Measurements from ENCODE around the gene CAPRIN2.
A peak's percentile ranks its signal among the peaks of the same experiment; 100 is the strongest.

CAPRIN2 gene, protein sequence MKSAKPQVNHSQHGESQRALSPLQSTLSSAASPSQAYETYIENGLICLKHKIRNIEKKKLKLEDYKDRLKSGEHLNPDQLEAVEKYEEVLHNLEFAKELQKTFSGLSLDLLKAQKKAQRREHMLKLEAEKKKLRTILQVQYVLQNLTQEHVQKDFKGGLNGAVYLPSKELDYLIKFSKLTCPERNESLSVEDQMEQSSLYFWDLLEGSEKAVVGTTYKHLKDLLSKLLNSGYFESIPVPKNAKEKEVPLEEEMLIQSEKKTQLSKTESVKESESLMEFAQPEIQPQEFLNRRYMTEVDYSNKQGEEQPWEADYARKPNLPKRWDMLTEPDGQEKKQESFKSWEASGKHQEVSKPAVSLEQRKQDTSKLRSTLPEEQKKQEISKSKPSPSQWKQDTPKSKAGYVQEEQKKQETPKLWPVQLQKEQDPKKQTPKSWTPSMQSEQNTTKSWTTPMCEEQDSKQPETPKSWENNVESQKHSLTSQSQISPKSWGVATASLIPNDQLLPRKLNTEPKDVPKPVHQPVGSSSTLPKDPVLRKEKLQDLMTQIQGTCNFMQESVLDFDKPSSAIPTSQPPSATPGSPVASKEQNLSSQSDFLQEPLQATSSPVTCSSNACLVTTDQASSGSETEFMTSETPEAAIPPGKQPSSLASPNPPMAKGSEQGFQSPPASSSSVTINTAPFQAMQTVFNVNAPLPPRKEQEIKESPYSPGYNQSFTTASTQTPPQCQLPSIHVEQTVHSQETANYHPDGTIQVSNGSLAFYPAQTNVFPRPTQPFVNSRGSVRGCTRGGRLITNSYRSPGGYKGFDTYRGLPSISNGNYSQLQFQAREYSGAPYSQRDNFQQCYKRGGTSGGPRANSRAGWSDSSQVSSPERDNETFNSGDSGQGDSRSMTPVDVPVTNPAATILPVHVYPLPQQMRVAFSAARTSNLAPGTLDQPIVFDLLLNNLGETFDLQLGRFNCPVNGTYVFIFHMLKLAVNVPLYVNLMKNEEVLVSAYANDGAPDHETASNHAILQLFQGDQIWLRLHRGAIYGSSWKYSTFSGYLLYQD

DNA sequence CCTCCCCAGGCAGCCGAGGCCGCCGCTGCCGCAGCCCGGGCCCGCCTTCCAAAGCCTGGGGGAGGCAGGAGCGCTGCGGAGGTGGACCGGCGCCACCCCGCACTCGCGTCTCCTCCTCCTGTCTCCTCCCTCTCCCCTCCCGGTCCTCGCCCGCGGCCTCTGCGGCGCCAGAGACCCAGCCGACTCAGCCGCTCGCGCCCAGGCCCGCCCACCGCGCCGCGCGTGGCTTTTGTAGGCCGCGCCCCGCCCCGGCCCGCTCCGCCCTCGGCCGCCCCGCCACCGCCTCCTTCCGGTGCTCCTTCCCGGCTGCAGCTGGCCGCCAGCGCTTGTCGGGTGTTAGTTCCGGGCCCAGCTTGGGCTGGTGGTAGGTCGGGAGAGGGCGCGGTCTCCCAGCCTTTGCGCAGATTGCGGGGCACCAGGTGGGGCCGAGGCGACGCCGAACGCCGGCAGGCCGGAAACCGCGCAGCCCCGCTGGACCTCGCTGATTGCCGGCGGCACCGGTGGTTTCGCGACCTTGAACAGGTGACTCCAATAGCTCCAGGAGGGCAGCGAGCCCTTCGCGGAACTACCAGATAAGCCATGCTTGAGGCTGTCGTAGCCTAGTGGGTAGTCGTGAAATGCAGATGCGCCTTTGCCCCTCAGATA, at the start of gene CAPRIN2:
TSS of gene CAPRIN2 (minus strand) at position 202 of the 645 bp plus-strand sequence. CDS start 1,431 bp downstream, outside the sequence.
- intact Hi-C loops (cut with DNase I), result loop anchor here (1.0 to 5.0 kb wide), 3 partner anchors 52 to 572 kb away; partner anchors contain the start of genes IPO8 and SINHCAF
- DNase-seq, result peak; percentile 81 to 99 (median 92)

DNA sequence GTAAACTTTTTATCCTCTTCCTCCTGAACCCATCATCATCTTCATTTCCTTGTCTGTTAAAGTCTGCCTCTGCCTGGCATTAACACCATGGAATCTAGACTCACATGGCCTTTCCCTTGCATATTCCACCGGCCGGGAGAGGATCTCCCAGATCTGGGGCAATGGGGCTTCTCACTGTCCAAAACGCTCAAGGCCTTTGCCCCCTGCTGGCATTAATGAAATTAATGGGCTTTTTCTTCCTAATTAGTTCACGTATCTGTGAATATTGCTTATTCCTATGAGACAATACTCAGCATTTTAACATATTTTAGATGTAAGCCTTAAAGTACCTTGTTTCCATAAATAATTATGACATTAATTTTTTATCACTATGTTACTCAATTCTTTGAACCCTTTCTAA, 42.9 kb upstream of the CAPRIN2 start:
- no peak for DNase-seq
- intact Hi-C loops (cut with DNase I), result no loop called here

DNA sequence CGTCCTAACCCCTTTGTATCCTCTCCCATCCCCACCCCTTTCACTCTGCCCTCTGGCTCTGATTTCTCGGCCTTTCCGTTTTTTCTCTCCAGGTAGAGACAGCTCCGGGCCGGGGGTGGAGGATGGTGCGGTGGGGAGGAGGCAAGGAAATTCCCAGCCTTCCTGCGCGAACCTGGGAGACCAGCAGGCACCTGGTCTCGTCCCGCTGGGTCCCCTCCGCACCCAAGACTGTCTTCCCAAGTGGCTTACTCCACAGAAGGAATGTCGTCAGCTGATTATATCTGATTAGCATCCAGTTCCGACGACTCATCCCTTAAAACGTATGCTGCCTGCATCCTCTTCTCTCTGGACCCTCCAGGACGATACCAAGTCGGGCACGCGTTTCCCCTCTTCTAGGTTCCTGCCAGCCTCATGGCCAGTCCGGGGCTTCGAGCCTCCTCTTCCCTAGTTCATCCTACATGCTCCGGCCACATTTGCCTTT, 42.2 kb upstream of the CAPRIN2 start:
- peak in 3 of 10 donors; percentile 57 to 79 (median 69) for DNase-seq
- intact Hi-C loops (cut with DNase I), result no loop called here

DNA sequence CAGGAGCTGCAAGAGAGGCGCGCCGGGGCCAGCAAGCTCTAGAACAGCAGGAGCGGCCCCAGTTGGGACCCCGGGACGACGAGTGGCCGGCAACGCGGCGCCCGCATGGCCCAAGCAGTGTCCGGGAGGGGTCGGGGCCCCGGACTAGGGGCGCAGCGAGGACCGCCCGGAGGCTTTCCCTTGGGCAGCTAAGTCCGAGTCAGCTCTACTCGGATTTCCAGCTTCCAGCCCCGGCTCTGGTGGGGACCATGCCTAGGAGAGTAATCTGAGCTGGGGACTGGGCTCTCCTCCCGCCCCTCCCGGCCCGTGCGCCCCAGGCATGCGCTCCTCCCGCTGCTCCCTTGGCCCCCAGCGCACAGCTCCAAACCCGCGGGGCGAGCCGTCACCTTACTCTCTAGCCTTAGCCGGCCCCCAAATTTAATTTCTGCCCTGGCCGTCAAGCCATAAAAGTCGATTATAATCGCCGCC, 41.6 kb upstream of the CAPRIN2 start:
- peak in 5 of 10 donors; percentile 3 to 73 (median 14) for DNase-seq
- intact Hi-C loops (cut with DNase I), result no loop called here

DNA sequence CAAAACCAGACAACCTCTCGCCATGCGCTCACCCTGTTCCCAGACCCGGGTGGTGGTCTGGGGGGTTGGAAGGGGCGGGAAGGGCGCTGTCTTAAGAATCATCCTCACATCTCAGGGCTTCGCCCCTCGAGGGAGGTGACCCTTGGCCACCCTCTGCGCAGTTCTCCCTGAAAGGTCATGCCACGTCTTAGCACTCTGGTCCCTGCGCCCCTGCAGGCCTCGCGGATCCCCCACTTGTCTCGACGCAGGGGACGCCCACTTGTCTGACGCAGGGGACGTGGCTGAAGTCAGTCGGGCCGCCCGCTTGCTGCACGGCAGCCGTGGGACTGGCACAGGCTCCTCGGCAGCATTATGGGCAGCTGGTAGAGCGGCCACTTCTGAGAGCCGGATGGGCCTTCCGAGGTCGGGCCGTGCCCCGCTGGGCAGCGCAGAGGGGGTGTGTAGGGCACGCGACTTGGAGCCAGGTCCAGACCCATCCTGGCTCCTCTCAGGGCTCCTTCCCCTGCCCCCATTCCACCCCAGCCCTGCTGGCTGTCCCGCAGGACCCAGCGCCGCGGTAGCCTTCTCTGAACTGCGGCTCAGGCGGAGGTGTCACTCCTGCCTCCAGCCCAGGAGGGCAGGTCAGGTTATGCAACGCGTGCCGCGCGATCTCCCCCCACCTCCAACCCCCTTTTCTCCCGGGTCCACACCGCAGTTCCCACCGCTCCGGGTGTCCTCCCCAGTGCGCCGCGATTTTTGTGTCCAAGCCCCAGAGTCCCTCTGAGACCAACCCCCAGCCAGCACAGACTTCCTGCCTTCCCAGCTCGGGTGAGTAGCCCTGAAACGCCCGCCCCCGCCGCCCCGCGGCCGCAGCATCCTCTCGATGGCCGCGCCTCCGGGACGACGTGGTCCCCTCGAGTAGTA, 40.9 kb upstream of the CAPRIN2 start:
- DNase-seq, result peak in 9 of 10 donors; percentile 21 to 92 (median 45)
- intact Hi-C loops (cut with DNase I), result no loop called here

DNA sequence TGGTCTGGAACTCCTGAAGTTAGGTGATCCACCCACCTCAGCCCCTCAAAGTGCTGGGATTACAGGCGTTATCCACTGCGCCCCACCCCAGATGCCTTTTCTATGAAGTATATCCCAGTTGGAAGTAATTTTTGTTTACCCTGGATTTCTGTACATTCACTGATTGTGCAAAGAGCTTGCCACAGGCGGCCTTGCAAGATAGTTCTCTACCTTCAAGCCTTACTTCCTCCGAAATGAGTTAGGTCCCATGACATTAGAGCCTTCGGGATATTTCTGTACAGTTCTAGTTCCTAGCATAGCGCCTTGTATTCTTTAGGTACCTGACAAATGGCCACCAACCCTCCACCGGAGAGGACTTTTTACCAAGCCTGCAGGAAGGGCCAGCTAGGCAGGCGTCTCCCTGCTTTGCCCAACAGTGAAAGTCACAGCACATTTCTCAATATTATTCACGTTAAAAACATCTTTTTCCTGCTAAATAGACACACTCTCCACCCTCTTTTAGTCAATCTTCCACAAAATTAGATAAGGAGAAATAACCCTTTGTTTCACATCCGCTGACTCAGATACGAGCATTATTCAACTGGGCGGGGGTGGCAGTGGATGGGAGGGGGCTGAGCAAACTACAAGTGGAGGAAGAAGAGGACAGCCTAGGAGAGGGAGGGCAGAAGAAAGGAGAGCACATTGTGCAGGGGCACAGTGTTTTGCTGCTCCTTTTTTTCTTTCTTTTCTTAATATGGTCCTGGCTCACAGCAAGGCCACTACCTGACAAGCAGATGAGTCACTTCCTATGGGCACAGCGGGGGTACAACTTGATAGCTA, 40.0 kb upstream of the CAPRIN2 start:
- intact Hi-C loops (cut with DNase I), result no loop called here
- no peak for DNase-seq

DNA sequence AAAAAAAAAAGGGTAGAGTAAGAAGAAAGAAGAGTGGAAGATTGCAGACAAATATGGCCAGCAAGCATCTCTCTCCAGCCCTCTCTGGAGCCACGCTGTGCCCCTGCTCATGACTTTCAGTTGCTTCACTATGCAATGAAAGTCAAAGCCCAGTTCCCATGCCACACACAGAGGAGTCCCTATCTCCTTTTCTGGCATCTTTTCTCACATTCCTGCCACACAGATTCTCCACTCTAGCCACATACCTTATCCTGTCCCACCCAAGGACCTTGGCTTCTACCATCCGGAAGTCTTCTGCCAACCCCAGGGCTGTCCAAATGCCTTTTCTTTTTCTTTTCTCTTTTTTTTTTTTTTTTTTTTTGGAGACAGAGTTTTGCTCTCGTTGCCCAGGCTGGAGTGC, 39.3 kb upstream of the CAPRIN2 start:
- intact Hi-C loops (cut with DNase I), result no loop called here
- no peak for DNase-seq

DNA sequence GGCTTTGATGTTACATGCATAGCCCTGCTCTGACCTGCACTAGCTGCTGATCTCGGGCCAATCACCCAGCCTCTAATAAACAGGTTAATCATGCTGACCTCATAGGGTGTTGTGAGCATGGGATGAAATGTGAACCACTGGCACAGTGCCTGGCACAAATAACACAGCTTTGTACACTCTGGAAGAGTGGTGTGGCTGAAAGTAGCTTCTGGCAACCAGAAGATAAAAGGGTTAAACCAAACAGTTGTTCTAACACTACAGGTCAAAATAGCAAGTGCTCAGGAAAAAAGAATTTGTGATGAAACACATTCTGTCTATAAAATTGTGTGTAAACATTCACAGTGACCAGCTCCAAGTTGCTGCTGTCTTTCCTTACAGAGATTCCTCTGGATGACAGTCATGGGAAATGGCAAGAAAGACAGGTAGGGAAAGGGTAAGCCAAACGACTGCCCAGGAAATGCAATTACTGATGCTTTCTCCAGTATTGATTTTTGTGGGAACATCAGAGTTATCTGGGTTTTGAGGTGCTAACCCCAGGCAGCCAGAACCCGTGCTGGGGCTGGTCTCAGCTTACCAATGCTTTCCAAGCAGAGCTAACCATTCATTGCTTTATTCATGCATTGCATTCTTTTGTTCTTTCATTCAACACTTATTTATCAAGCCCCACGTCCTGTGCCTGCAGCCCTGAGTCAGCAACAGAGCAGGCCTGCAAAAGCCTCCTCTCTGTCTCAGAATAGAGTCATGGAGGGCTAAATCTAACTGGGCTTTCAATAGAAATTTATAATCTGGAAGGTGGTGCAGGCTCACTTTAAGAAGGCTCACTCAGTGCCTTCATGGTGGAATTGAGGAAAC, 38.1 kb upstream of the CAPRIN2 start:
- DNase-seq, result no peak
- intact Hi-C loops (cut with DNase I), result no loop called here

DNA sequence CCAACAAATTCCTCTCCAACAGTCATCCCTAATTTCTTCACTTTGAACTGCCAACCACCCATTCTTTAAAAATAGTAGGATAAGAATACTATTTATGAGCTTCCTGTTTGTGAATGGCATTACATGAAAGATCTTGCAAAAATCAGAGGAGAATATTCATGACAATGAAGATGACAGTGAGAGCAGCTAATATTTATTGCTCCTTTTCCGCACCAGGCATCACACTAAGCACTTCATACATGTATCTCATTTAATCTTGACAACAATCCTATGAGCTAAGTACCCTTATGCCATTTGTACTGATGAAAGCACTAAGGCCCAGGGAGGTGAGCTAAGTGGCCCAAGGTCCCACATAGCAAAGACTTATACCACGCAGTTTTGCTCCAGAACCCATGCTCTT, 37.3 kb upstream of the CAPRIN2 start:
- intact Hi-C loops (cut with DNase I), result no loop called here
- no peak for DNase-seq

DNA sequence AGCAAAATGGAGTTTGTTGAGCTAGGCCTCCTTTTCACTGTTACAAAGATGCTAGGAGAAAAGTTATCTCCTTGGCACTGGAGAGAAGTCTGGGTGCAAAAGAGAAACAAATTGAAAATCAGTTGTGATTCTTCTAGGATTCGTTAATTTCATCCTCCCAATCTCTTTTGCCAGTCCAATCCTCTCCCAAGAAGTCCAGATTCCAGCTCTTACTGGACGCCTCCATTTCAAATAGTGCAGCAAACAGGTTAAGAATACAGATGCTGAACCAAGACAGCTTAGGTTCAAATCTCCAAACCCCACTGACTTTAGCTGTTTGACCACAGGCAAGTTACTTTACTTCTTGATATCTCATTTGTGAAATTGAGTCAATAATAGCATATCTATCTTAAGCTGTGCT, 34.0 kb upstream of the CAPRIN2 start:
- DNase-seq, result no peak
- intact Hi-C loops (cut with DNase I), result no loop called here

DNA sequence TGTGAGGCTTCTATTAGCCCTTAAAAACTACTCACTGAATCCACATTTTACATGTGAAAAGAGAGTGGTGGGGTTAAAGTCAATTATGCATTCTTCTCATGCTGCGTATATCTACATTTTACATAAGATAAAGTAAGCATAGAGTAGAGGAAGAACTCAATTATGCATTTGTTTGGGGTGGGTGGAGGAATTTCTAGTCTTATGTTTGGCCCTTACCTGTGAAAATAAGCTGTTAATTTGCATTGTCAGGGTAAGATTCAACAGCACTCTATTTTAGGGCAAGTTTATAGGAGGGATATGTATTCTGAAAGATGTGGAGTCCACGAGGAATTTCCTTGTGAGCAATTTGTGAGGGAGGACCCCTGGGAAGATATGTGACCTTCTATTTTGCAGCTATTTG, 30.9 kb upstream of the CAPRIN2 start:
- intact Hi-C loops (cut with DNase I), result no loop called here
- DNase-seq, result no peak

DNA sequence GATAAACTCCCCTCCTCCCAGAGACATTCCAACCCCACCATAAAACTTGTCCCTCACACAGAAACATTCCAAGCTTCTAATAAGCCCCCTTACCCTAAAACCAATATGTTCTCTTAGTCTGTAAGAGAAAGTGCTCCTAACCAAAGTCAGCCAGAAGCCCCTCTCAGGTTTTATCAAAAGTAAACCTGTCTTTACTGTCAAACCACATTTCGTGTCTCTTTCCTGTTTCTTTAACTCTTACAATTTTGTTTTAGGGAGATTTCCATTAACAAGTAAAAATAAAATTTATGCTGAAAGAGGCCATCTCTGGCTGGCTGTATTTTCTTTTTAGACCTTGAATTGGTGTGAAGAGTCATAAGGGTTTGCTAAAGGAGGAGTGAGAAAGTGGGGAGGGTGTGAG, 29.8 kb upstream of the CAPRIN2 start:
- DNase-seq, result no peak
- intact Hi-C loops (cut with DNase I), result no loop called here

DNA sequence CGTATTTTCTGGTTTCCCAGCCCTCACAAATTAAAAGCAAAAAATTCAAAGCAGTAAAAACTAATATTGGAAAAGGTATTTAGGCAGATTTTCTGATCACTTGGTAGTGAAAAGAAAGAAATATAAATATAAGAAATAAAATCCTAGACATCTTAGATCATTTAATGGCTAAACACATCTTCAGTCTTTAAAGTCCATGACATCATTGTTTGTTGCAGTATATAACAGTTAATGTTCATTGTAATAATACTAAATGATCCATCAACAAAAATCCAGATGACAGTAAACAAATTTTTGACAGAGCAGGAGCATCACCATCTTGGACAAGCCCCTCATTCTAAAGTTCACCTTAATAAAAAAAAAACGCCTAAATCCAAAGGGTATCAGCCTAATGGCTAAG, 29.2 kb upstream of the CAPRIN2 start:
- intact Hi-C loops (cut with DNase I), result no loop called here
- no peak for DNase-seq

DNA sequence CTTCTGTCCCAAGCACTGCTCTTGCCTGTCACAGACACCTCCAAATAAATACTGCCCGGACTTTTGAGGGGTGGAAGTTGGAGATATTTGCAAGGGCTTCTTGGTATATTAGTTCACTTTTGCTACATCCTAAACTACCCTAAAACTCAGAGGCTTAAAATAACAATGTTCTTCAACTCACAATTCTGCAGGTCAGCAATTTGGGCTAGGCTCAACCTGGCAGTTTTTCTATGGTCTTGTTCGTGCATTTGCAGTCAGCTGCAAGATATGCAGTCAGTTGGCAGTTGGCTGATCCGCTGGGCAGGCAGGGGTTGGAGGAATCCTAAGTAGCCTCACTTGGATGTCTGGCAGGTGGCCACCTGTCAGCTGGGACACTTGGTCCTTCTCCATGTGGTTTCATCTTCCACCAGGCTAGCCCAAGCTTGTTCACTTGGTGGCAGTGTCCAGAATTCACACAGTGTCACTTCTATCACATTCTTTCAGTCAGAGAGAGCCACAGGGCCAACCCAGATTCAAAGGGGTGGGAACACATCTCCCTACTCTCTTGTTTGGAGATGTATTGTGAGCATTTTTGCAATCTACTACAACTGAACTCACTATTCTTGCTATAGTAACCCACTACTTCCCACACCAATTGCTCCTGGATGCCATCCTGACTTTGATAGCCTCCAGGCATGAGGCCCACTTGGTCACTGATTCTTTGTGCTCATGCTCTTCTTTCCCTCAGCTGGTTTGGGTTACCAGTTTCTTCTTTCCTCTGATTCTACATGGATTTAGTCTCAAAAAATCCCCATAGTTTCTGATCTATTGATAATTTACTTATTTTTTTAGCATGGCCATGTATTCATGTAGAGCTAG, 27.8 kb upstream of the CAPRIN2 start:
- intact Hi-C loops (cut with DNase I), result no loop called here
- no peak for DNase-seq

DNA sequence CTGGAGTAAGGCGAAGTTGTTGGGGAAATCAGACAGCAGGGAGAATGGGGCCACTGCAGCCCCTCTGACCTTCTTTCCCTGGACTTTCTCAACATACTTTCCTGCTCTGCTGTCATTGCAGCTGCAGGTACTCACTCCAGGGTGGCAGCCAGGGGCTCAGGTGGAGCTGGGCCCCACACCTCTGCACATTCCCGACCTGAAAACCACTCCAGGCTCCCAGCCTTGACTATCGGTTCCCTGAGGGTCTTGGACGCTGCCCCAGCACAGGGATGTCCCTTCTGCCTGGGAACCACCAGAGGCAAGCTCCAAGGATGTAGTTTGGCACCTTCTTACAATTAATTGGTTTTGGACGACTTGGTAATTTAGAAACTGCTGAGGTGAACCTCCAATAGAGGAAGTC, 24.8 kb upstream of the CAPRIN2 start:
- intact Hi-C loops (cut with DNase I), result no loop called here
- peak in 2 of 10 donors; percentile 56 to 61 for DNase-seq

DNA sequence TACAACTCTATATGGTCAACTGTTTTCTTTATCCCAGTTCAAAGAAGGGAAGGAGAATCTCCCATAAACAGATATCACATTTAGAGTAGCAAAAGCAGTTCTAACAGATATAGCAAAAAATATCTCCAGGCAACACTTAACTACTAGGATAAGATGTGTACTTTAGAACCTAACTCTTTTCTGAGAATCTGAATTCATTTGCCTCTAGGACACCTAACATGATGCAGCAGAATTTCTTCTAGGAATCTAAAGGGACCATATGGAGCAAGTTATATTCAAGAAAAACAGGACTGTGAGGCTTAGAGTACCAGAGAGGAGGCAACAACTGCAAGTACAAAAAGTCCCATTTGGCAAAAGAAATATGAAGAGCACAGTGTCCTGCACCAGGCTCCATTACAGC, 24.4 kb upstream of the CAPRIN2 start:
- no peak for DNase-seq
- intact Hi-C loops (cut with DNase I), result no loop called here

DNA sequence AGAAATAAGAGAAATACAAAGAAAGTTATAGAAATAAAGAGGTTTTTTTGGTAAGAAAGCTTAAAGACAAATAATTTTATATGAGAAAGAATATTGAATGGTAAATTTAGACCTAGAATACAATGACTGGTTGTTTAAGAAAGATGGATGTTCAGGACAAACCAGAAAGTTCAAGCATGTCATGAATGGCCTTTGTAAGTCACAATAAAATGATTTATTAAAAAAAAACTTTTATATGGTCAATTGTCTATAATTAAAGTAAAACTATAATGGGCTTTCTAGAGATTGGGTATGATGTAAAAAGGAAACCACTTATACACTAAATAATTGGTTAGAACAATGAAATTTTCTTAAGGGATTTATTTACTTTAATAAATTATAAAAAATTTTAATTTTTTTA, 19.8 kb upstream of the CAPRIN2 start:
- intact Hi-C loops (cut with DNase I), result no loop called here
- no peak for DNase-seq
